ENCODE data around the gene OSER1. TPM values are rescaled to one million over a fixed set of nuclear protein-coding genes. Genes with fewer than 3 reads are reported as not detected.
A peak's percentile ranks its signal among the peaks of the same experiment; 100 is the strongest.
"Not testable (repeated sequence)": the region's sequence is repeated elsewhere in the genome, so short reads cannot be mapped to it uniquely, and the experiment has no call there.

OSER1 gene
- polyA plus RNA-seq, 4 donors: 44.5 to 52.4 (median 47.5) TPM

- no peak for DNase-seq (ENCODE audit: low read depth in 4 of 4, low spot score in 2 of 4)
Observed at GRCh38 chr20:44204156-44204831, 6.3 kb downstream of the OSER1 start.

DNA sequence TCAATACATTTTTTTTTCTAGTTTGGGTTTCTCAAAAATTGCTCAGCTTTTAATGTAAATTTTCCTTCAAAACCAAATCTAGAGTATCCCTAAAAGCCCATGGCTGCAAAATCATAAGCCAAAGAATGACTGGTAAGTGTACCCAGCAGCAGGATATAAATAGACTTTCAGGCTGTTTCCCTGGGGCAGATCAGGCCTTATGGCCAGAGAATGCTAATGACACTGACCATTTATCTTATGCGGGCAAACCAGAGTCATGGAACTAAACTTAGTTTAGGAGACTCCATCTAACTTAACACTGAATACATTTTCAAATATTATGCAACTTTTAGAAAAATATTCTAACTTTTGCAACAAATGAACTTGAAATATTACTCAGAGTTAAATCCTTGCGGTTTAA, 7.4 kb downstream of the OSER1 start:
- DNase-seq (ENCODE audit: low read depth in 4 of 4, low spot score in 2 of 4): no peak

DNA sequence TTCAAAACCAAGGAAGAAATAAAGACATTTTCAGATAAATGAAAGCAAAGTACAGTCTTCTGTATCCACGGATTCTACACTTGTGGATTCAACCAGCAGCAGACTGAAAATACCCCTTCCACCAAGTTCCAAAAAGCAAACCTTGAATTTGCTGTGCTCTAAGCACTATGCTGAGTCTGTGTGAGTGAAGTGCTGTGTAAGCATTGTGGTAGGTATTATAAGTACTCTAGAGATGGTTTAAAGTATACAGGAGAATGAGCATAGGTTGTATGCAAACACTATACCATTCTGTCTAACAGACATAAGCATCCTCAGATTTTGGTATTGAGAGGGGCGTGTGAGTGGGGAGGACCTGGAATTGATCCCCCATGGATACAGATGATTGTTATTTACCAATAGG, 9.6 kb downstream of the OSER1 start:
- no peak for DNase-seq (ENCODE audit: low read depth in 4 of 4, low spot score in 2 of 4)

DNA sequence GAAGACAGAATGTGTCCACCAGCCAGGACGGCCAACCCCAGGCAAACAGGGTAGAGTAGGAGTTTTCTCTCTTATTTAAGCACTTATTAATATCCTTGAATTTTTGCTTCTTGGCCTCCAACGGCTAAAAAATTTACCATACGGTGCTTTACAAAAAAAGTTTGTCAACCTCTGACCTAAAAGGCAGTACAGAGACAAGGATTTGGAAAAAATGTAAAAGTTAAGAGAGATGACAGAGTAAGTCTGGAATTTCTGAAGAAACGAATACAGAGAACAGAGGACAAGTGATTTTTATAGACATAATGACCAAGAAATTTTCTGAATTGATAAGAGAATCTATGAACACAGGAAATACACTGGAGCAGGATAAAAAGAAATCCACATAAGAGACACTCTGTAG, 10.2 kb downstream of the OSER1 start:
- DNase-seq (ENCODE audit: low read depth in 4 of 4, low spot score in 2 of 4): no peak

DNA sequence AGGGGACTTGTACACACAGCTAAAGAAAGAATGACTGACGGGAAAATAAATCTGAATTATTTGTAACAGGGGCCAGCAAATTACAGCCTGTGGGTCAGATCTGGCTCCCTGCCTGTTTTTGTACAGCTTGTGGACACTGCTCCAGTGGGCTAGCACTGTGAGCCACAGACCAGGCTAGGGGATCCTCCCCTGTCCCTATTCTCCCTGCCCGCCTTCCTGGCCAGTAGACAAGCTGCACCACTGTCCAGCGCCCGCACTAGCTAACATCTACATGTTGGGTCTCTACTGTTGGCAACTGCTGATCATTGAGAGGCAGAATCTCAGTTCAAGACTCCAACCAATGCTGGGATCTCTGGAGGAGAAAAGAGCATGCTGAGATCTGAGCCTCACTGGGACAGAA, 10.7 kb downstream of the OSER1 start:
- DNase-seq (ENCODE audit: low read depth in 4 of 4, low spot score in 2 of 4): no peak

DNA sequence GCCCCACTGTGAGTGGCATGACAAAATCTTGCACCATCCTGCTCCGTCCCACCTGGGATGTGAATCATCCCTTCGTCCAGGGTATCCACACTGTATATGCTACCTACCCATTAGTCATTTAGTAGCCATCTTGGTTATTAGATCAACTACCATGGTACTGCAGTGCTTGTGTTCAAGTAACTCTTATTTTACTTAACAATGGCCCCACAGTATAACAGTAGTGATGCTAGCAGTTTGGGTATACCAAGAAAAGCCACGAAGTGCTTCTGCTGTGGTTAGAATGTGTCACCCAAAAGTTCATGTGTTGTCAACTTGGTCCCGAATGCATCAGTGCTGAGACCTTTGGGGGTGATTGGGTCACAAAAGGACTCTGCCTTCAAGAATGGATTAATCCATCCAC, 11.7 kb downstream of the OSER1 start:
- no peak for DNase-seq (ENCODE audit: low read depth in 4 of 4, low spot score in 2 of 4)

DNA sequence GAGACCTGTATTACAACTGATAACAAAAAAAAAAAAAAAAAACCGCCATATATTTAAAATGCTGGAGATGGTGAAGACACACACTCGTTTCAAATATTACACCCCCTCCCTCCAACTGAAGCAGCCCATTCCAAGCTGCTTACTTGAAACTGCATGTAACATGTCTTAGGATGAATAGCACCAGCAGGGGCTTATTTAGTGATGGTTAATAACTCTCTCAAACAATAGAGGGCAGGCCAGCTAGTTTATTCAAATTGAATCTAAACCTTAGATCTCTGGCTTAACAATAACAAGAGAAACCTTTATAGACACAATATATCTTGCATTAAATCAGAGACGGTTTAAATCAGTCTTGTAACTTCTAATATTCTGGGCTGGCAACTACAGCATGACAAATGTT, 14.3 kb downstream of the OSER1 start:
- no peak for DNase-seq (ENCODE audit: low read depth in 4 of 4, low spot score in 2 of 4)

GRCh38 chr20:44195605-44196004, 15.0 kb downstream of the OSER1 start:
- DNase-seq (ENCODE audit: low read depth in 4 of 4, low spot score in 2 of 4): no peak

DNA sequence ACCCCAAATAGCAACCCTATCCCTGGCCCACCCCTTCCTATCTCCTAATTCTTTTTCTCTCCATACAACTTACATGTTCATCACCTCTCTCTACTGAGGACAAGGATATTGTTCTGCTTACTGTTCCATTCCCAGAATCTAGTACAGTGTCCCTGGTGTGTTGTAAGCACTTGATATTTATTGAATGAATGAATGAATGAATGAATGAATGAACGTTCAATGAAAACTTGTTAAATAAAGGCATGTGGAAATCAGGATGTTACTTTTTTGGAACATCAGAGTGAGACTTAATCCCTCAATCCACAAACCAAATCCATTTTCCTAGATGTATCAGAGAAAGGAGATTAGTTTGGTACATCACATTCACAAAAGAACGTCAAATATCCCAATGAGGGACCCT, 16.8 kb downstream of the OSER1 start:
- DNase-seq (ENCODE audit: low read depth in 4 of 4, low spot score in 2 of 4): no peak

DNA sequence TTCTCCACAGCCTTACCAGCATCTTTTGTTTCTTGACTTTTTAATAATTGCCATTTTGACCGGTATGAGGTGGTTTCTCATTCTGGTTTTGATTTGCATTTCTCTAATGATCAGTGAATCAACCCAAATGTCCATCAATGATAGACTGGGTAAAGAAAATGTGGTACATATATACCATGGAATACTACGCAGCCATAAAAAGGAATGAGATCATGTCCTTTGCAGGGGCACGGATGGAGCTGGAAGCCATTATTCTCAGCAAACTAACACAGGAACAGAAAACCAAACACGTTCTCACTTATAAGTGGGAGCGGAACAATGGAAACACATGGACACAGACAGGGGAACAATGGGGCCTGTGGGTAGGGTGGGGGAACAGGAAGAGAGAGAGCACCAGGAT, 18.9 kb downstream of the OSER1 start:
- not testable (repeated sequence) for DNase-seq (ENCODE audit: low read depth in 4 of 4, low spot score in 2 of 4)

DNA sequence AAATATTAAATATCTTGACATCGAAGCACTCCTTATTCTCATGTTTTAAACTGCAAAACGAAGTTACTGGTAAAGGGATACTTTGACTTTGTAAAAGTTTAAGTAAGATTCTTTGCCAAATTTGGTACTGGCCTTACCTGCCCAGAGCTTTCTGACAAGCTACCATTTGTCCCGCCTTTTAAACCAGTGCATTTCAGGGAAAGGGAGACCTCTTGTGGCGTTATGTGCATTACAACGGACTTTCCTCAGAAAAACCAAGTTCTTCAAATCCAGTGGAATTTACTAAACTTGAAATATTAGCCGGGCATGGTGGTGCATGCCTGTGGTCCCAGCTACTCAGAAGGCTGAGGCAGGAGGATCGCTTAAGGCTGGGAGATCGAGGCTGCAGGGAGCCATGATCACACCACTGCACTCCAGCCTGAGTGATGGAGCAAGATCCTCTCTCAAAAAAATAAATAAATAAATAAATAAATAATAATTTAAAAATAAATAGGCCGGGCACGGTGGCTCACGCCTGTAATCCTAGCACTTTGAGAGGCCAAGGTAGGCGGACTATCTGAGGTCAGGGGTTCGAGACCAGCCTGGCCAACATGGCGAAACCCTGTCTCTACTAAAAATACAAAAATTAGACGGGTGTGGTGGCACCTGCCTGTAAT, 20.2 kb downstream of the OSER1 start:
- peak in 1 of 4 donors; percentile 58 for DNase-seq (ENCODE audit: low read depth in 4 of 4, low spot score in 2 of 4)

DNA sequence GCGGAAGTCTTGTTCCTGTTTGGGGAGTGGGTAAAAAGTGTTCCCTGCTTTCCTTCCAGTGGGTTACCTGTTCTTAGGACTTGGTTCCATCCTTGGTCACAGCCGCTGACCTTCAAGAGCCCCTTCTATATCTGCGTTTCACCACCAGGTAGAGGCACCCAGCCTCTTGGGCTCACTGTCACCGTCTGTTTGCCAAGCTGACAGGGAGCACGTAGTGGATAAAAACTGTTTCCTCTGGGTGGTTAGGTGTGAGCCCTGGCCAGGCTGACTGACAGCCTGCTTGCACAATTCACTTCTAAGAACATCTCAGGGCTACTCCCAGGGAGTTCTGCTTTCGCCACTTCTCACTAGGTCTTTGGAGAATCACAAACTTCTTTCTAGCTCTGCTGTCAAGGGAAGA, 21.8 kb downstream of the OSER1 start:
- no peak for DNase-seq (ENCODE audit: low read depth in 4 of 4, low spot score in 2 of 4)

DNA sequence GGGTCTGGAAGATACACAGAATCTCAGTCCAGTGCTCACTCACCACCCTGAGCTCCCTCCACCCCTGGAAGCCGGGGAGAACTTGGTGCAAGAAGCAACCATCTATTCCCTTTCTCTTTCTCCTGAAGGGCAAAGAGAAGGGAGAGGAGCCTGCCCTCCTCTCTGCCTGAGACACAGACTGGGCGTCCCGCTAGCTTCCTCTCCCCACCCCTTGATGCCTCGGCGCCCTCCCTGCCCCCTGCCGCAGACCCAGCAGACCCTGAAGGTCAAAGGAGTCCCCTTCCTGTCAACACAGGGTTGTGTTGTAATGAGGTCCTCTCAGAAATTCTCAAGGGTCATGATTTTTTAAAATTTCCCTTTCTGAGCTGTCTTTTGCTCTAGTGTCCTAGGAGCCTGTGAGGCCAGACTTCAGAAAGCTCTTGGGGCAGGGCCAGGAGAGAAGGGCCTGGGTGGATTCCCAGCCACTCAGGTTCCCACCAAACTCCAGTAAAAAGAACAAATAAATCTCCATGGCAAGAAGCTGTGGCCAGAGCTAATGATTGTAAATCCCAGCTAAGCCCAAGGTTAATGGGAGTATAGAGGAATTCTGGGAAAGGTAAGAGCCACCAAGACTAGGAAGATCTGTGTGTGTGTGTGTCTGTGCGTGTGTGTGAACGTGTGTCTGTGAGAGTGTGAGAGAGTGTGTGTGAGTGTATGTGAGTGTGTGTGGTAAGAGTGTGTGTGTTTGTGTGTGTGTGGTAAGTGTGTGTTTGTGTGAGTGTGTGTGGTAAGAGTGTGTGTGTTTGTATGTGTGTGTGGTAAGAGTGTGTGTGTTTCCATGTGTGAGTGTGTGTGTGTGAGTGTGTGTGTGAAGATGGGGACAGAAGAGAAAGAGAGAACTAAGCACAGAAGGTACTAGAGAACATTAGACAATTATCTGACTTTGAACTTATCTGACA, 22.5 kb downstream of the OSER1 start:
- DNase-seq (ENCODE audit: low read depth in 4 of 4, low spot score in 2 of 4): no peak

GRCh38 chr20:44187054-44187771, 23.4 kb downstream of the OSER1 start, which contains the start of gene JPH2:
Gene JPH2, minus strand, starts transcription at chr20:44187188. Its CDS starts 483 bp downstream, at chr20:44186705.
- DNase-seq (ENCODE audit: low read depth in 4 of 4, low spot score in 2 of 4): no peak

- no peak for DNase-seq (ENCODE audit: low read depth in 4 of 4, low spot score in 2 of 4)
Observed at GRCh38 chr20:44186674-44187053, 23.9 kb downstream of the OSER1 start.

GRCh38 chr20:44186201-44186600, 24.4 kb downstream of the OSER1 start:
- no peak for DNase-seq (ENCODE audit: low read depth in 4 of 4, low spot score in 2 of 4)

GRCh38 chr20:44185574-44185973, 25.0 kb downstream of the OSER1 start:
- no peak for DNase-seq (ENCODE audit: low read depth in 4 of 4, low spot score in 2 of 4)

- DNase-seq (ENCODE audit: low read depth in 4 of 4, low spot score in 2 of 4): no peak
Observed at GRCh38 chr20:44183282-44183681, 27.3 kb downstream of the OSER1 start.

GRCh38 chr20:44182863-44183262, 27.7 kb downstream of the OSER1 start:
- DNase-seq (ENCODE audit: low read depth in 4 of 4, low spot score in 2 of 4): no peak

DNA sequence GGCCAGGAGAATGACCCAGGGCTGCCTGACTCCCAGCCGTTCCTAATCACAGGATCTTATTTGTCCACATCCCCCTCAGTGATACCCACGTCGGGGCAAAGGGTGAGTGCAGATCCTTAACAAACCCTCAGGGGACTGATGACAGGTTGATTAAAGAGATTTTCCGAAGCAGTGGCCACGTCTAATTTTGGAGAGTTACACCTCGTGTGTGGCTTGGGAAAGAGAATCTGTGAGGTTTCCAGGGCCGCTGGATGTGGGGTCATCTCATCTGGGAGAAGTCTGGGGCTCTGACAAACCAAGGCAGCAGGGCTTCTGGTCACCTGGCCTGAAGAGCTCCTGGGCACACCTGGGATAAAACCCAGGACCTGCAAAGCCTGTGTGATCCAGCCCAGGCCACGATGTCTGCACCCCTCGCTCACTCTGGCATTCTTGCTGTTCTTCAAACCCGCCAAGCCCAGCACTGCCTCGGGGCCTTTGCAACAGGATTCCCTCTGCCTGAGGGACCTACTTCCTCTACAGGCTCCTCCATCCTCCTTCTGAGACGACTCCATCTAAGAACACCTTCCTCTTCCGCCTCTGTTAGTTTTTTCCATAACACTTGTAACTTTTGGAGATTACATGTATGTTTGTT, 28.3 kb downstream of the OSER1 start:
- no peak for DNase-seq (ENCODE audit: low read depth in 4 of 4, low spot score in 2 of 4)
